ENCODE data around the gene CCNQ. TPM values are rescaled to one million over a fixed set of nuclear protein-coding genes. Genes with fewer than 3 reads are reported as not detected.

The CCNQ gene
- total and polyA plus RNA-seq, 4 donors = 8.9 to 14.7 (median 9.8) TPM

DNA sequence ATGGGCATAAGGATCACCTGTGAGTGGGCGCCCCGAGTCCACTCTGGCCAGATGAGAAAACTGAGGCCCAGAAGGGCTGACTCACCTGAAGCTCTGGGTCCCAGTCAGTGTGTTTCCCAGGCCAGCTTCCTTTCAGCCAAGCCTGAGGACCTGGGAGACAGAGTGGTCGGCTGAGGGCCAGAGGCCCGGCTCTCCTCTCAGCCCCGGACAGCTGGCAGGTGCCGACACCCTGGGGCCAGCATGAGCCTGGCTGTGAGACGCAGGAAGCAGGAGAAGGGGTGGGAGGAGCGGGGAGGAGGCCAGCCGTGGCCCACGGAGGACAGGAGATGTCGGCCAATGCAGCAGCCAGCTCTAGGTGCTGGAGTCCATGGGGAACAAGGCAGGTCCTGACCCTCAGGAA lies 52.6 kb downstream of the CCNQ start:
- WGBS = 78% methylated on average over 11 of the region's 11 CpGs
- no peak overlapping the region for H3K27ac ChIP-seq (ENCODE audit: low read depth in 1 of 2, low read length in 2 of 2)
- DNase-seq (ENCODE audit: low spot score) = no peak

DNA sequence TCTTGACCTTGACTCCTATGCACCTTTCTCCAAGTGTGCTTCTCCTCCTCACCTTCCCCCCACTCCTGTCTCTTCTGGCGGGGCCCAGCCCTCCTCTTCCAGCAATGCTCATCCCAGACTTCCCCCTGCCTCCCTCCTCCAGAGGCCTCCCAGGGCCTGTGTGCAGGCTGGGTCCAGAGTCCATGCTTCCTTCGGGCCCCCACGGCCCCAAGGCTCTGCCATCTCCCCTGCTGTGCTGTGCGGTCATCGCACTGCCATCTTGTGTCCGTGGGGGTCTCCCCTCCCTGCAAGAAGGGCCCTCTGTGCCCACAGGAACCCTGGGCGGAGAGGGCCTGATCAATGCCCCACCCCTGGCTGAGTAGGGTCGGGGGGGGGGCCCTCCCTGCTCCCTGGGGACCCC lies 54.2 kb downstream of the CCNQ start:
- H3K27ac ChIP-seq (ENCODE audit: low read depth in 1 of 2, low read length in 2 of 2) = no peak overlapping the region
- TF ChIP-seq, protein P1, sequence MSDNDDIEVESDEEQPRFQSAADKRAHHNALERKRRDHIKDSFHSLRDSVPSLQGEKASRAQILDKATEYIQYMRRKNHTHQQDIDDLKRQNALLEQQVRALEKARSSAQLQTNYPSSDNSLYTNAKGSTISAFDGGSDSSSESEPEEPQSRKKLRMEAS (IDR thresholded peaks at IDR 0.05) = no peak
- TF ChIP-seq GABPA (IDR thresholded peaks at IDR 0.05 in 1 of 2, conservative IDR thresholded peaks at IDR 0.05 in 1 of 2) (no peak), HNF4A (conservative IDR thresholded peaks at IDR 0.05) (no peak), HNF4G (IDR thresholded peaks at IDR 0.05) (no peak), FOXA2 (IDR thresholded peaks at IDR 0.05) (no peak), FOXA1 (IDR thresholded peaks at IDR 0.05) (no peak), EGR1 (IDR thresholded peaks at IDR 0.05; ENCODE audit: low read depth in 2 of 2) (no peak), RAD21 (IDR thresholded peaks at IDR 0.05) (no peak), RXRA (IDR thresholded peaks at IDR 0.05) (no peak), JUND (IDR thresholded peaks at IDR 0.05) (no peak), NR2F2 (IDR thresholded peaks at IDR 0.05) (no peak), YY1 (IDR thresholded peaks at IDR 0.05) (no peak), TAF1 (conservative IDR thresholded peaks at IDR 0.05) (no peak), SP1 (IDR thresholded peaks at IDR 0.05) (no peak)
- TF ChIP-seq, protein P2, sequence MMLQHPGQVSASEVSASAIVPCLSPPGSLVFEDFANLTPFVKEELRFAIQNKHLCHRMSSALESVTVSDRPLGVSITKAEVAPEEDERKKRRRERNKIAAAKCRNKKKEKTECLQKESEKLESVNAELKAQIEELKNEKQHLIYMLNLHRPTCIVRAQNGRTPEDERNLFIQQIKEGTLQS (IDR thresholded peaks at IDR 0.05) = no peak
- TF ChIP-seq, protein P3, sequence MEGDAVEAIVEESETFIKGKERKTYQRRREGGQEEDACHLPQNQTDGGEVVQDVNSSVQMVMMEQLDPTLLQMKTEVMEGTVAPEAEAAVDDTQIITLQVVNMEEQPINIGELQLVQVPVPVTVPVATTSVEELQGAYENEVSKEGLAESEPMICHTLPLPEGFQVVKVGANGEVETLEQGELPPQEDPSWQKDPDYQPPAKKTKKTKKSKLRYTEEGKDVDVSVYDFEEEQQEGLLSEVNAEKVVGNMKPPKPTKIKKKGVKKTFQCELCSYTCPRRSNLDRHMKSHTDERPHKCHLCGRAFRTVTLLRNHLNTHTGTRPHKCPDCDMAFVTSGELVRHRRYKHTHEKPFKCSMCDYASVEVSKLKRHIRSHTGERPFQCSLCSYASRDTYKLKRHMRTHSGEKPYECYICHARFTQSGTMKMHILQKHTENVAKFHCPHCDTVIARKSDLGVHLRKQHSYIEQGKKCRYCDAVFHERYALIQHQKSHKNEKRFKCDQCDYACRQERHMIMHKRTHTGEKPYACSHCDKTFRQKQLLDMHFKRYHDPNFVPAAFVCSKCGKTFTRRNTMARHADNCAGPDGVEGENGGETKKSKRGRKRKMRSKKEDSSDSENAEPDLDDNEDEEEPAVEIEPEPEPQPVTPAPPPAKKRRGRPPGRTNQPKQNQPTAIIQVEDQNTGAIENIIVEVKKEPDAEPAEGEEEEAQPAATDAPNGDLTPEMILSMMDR (IDR thresholded peaks at IDR 0.05; ENCODE audit: low read depth, low read length, missing input control) = no peak
- TF ChIP-seq, protein P4, sequence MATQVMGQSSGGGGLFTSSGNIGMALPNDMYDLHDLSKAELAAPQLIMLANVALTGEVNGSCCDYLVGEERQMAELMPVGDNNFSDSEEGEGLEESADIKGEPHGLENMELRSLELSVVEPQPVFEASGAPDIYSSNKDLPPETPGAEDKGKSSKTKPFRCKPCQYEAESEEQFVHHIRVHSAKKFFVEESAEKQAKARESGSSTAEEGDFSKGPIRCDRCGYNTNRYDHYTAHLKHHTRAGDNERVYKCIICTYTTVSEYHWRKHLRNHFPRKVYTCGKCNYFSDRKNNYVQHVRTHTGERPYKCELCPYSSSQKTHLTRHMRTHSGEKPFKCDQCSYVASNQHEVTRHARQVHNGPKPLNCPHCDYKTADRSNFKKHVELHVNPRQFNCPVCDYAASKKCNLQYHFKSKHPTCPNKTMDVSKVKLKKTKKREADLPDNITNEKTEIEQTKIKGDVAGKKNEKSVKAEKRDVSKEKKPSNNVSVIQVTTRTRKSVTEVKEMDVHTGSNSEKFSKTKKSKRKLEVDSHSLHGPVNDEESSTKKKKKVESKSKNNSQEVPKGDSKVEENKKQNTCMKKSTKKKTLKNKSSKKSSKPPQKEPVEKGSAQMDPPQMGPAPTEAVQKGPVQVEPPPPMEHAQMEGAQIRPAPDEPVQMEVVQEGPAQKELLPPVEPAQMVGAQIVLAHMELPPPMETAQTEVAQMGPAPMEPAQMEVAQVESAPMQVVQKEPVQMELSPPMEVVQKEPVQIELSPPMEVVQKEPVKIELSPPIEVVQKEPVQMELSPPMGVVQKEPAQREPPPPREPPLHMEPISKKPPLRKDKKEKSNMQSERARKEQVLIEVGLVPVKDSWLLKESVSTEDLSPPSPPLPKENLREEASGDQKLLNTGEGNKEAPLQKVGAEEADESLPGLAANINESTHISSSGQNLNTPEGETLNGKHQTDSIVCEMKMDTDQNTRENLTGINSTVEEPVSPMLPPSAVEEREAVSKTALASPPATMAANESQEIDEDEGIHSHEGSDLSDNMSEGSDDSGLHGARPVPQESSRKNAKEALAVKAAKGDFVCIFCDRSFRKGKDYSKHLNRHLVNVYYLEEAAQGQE (IDR thresholded peaks at IDR 0.05) = no peak
- TF ChIP-seq, protein P5, sequence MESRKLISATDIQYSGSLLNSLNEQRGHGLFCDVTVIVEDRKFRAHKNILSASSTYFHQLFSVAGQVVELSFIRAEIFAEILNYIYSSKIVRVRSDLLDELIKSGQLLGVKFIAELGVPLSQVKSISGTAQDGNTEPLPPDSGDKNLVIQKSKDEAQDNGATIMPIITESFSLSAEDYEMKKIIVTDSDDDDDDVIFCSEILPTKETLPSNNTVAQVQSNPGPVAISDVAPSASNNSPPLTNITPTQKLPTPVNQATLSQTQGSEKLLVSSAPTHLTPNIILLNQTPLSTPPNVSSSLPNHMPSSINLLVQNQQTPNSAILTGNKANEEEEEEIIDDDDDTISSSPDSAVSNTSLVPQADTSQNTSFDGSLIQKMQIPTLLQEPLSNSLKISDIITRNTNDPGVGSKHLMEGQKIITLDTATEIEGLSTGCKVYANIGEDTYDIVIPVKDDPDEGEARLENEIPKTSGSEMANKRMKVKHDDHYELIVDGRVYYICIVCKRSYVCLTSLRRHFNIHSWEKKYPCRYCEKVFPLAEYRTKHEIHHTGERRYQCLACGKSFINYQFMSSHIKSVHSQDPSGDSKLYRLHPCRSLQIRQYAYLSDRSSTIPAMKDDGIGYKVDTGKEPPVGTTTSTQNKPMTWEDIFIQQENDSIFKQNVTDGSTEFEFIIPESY (IDR thresholded peaks at IDR 0.05) = no peak
- WGBS = 73% methylated on average over 8 of the region's 8 CpGs
- H3K9ac ChIP-seq (ENCODE audit: low read depth in 1 of 2, low read length in 2 of 2) = no peak overlapping the region
- DNase-seq (ENCODE audit: low spot score) = no peak
- no peaks in the 10 kb centered on the region for H3K9me3 ChIP-seq (ENCODE audit: control insufficient read depth in 4 of 4, low read length in 3 of 4)
- no peak overlapping the region for H3K4me3 ChIP-seq (ENCODE audit: low read depth in 1 of 3, low read length in 3 of 3)
- no peaks in the 10 kb centered on the region for H3K4me1 ChIP-seq (ENCODE audit: control insufficient read depth in 4 of 4, insufficient read depth in 4 of 4, low read length in 3 of 4)
- no peaks in the 10 kb centered on the region for H3K36me3 ChIP-seq (ENCODE audit: control insufficient read depth in 4 of 4, insufficient read depth in 3 of 4, low read depth in 1 of 4, low read length in 3 of 4)
- H3K27me3 ChIP-seq (ENCODE audit: control insufficient read depth in 4 of 4, insufficient read depth in 4 of 4, low read length in 3 of 4) = peaks cover 0 to 2% (median 0%) of the 10 kb centered on the region in 4 donors

More for the DNA sequence above, 52.6 kb downstream of the CCNQ start:
- H3K9me3 ChIP-seq (ENCODE audit: control insufficient read depth in 4 of 4, low read length in 3 of 4) = no peaks in the 10 kb centered on the region
- H3K27me3 ChIP-seq (ENCODE audit: control insufficient read depth in 4 of 4, insufficient read depth in 4 of 4, low read length in 3 of 4) = peaks cover 0 to 2% (median 0%) of the 10 kb centered on the region in 4 donors
- no peaks in the 10 kb centered on the region for H3K4me1 ChIP-seq (ENCODE audit: control insufficient read depth in 4 of 4, insufficient read depth in 4 of 4, low read length in 3 of 4)
- no peak overlapping the region for H3K4me3 ChIP-seq (ENCODE audit: low read depth in 1 of 3, low read length in 3 of 3)
- H3K36me3 ChIP-seq (ENCODE audit: control insufficient read depth in 4 of 4, insufficient read depth in 3 of 4, low read depth in 1 of 4, low read length in 3 of 4) = no peaks in the 10 kb centered on the region
- H3K9ac ChIP-seq (ENCODE audit: low read depth in 1 of 2, low read length in 2 of 2) = no peak overlapping the region
- no peak for TF ChIP-seq GABPA (IDR thresholded peaks at IDR 0.05 in 1 of 2, conservative IDR thresholded peaks at IDR 0.05 in 1 of 2)
- no peak for TF ChIP-seq HNF4A (conservative IDR thresholded peaks at IDR 0.05)
- no peak for TF ChIP-seq NR2F2 (IDR thresholded peaks at IDR 0.05)
- TF ChIP-seq, protein P4 (IDR thresholded peaks at IDR 0.05) = no peak
- TF ChIP-seq JUND (IDR thresholded peaks at IDR 0.05) = no peak
- TF ChIP-seq RXRA (IDR thresholded peaks at IDR 0.05) = no peak
- no peak for TF ChIP-seq YY1 (IDR thresholded peaks at IDR 0.05)
- no peak for TF ChIP-seq SP1 (IDR thresholded peaks at IDR 0.05)

All from liver (tissue), 9 donors.